Panc1 (cell line): Measurements from ENCODE around the gene TMA7B. TPM values are rescaled to one million over a fixed set of nuclear protein-coding genes. Genes with fewer than 3 reads are reported as not detected.

Experiments used
- ATAC-seq: fragments of 200-7000 bp; cut with Tn5 transposase; 2 replicates; pipeline ENCODE4 v1.9.1; 2020; ENCODE audit warnings: mild to moderate bottlenecking, moderate library complexity
- Bru-seq: library from RNA; stranded (reverse); fragments of 400-500 nt; gene quantifications from one replicate; lab custom pipeline; 2021; lab: Mats Ljungman, UMichigan
- BruChase-seq, 2 experiments: library from RNA; stranded (reverse); fragments of 400-500 nt; gene quantifications; one replicate each; lab custom pipeline; 2021; lab: Mats Ljungman, UMichigan
- BruUV-seq: library from RNA; stranded (reverse); fragments of 400-500 nt; replicated peaks from 2 replicates; lab custom pipeline; 2021; lab: Mats Ljungman, UMichigan
- CTCF ChIA-PET: fragments of 300-600 bp; sonication (Branson Sonifier 250); formaldehyde crosslinking; loops from one replicate; lab custom pipeline; 2022; ENCODE audit warnings: antibody characterized with exemption; lab: Charles Lee
- POLR2A ChIA-PET: fragments of 300-600 bp; sonication (Branson Sonifier 250); formaldehyde crosslinking; loops from one replicate; lab custom pipeline; 2022; ENCODE audit warnings: antibody characterized with exemption; lab: Charles Lee
- DNase-seq: peaks from one replicate; pipeline ENCODE4 v3.0.0-alpha.2; 2010; ENCODE audit warnings: low read depth, low spot score
- H3K27ac ChIP-seq: 2 replicates; pipeline ENCODE4 v1.5.1; 2011; ENCODE audit warnings: mild to moderate bottlenecking, low read length, inconsistent platforms
- H3K27me3 ChIP-seq: fragments of 200-500 bp; sonication (Bioruptor generic); 2 replicates; pipeline ENCODE4 v1.6.0; 2014; ENCODE audit warnings: low read length, inconsistent platforms; ENCODE audit not compliant: control insufficient read depth, insufficient read depth
- H3K36me3 ChIP-seq: fragments of 200-500 bp; sonication (Bioruptor generic); 2 replicates; pipeline ENCODE4 v1.5.1; 2014; ENCODE audit warnings: inconsistent platforms, mild to moderate bottlenecking, low read length, moderate library complexity; ENCODE audit not compliant: control insufficient read depth, insufficient read depth
- H3K4me1 ChIP-seq: 2 replicates; pipeline ENCODE4 v1.5.1; 2011; ENCODE audit warnings: inconsistent platforms, mild to moderate bottlenecking, low read length, moderate library complexity; ENCODE audit not compliant: control insufficient read depth, insufficient read depth
- H3K4me3 ChIP-seq, 2 experiments: 2 replicates each; pipeline ENCODE4 v1.5.1; 2011 to 2012; ENCODE audit warnings: low read depth in 2 of 2, low read length in 2 of 2, mild to moderate bottlenecking in 2 of 2, inconsistent platforms in 1 of 2, moderate library complexity in 1 of 2
- H3K9me3 ChIP-seq: fragments of 200-500 bp; sonication (Bioruptor generic); 2 replicates; pipeline ENCODE4 v1.5.1; 2014; ENCODE audit warnings: low read depth, mild to moderate bottlenecking, inconsistent platforms, low read length, moderate library complexity; ENCODE audit not compliant: control insufficient read depth, insufficient read depth
- POLR2AphosphoS5 ChIP-seq: IDR thresholded peaks from 2 replicates; pipeline ENCODE4 v1.6.1; 2012; ENCODE audit warnings: mild to moderate bottlenecking, low read depth, low read length, moderate library complexity
- SIN3A ChIP-seq: IDR thresholded peaks from 2 replicates; pipeline ENCODE4 v1.6.1; 2012; ENCODE audit warnings: low read depth, mild to moderate bottlenecking, low read length, moderate library complexity, borderline replicate concordance; ENCODE audit not compliant: insufficient read depth
- TCF7L2 ChIP-seq: IDR thresholded peaks from 2 replicates; pipeline ENCODE4 v1.6.1; 2011; ENCODE audit warnings: mild to moderate bottlenecking, low read depth, low read length, inconsistent platforms
- in situ Hi-C: cut with HindIII; loops from 2 replicates; pipeline ENCODE4 v1.10.0; 2016; ENCODE audit warnings: low sequenced_read_pairs, low pct_unique_long_range_greater_than_20kb
- intact Hi-C: fragments of 100-400 bp; cut with micrococcal nuclease; formaldehyde crosslinking; loops from one replicate; pipeline ENCODE4 v1.10.0; 2022; ENCODE audit not compliant: unreplicated experiment
- long read RNA-seq: library from polyadenylated mRNA; unstranded; transcript quantifications from one replicate; pipeline ENCODE4 v2.0.0, GENCODE V29; 2021; ENCODE audit not compliant: unreplicated experiment
- polyA plus RNA-seq: library from polyadenylated mRNA; unstranded; fragments of >200 nt; gene quantifications from one replicate; pipeline ENCODE4 v1.2.1, GENCODE V29; 2012; ENCODE audit warnings: missing spikeins; ENCODE audit not compliant: insufficient read length
- total RNA-seq: library from RNA; stranded (reverse); gene quantifications from one replicate; pipeline ENCODE4 v1.2.1, GENCODE V29; 2021; ENCODE audit not compliant: unreplicated experiment
- TF ChIP-seq, protein P1 (sequence below), 2 experiments: IDR thresholded peaks; 2 replicates each; pipeline ENCODE4 v1.6.1; 2011 to 2012; ENCODE audit warnings: low read depth in 2 of 2, control low read depth in 1 of 2, low read length in 1 of 2, mild to moderate bottlenecking in 1 of 2, moderate library complexity in 1 of 2; ENCODE audit not compliant: insufficient read depth in 1 of 2
- TF ChIP-seq, protein P2 (sequence below): fragments of 450-650 bp; IDR thresholded peaks from 2 replicates; pipeline ENCODE4 v1.5.1; 2017; ENCODE audit warnings: mild to moderate bottlenecking

The TMA7B gene
- not detected for total RNA-seq
- polyA plus RNA-seq: 0.18 TPM
- Bru-seq, nascent RNA: not detected
- not detected for BruChase-seq, experiment 1, labeled RNA remaining after a 2-hour chase
- BruChase-seq, experiment 2, labeled RNA remaining after a 6-hour chase: percentile 23 among the genes with signal in this experiment
- long read RNA-seq: 0 reads

DNA sequence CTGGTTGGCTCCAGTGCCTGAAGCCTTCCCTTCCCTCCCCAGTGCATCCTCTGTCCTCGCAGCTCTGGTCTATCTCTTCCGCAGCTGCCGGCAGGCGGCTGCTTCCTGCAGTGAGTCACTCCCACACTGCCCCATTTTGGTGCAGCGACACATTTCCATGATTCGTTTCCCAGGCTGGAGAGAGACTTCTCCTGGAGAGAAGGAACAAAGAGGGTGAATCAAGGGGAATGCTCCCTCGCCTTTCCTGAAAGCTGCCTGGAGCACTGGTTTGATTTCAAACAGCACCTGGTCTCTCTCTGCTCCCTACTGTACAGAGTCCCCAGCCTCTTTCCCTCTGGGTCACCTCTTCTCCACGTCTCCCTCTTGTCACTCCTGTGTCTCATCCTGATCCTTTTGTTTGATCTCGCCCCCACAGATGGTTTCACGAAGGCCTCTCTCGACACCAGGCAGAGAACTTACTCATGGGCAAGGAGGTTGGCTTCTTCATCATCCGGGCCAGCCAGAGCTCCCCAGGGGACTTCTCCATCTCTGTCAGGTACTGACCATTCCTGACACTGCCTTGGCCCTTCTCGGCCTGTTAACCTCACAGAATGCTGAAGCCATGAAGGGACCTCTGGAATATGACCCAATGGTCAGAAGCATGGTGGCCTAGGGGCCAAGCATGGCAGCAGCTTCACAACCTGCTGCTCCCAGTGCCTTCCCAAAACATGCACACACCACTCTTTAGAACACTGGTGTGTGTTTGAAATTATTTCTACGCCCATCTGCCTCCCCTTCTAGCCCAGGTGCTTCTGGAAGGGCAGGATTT, at the start of gene TMA7B:
TMA7B (plus strand) TSS at position 758 of the 808 bp plus-strand sequence. CDS start 3,978 bp downstream, outside the sequence.
- TF ChIP-seq POLR2AphosphoS5 (no peak), TCF7L2 (no peak), SIN3A (no peak)
- TF ChIP-seq, protein P1, sequence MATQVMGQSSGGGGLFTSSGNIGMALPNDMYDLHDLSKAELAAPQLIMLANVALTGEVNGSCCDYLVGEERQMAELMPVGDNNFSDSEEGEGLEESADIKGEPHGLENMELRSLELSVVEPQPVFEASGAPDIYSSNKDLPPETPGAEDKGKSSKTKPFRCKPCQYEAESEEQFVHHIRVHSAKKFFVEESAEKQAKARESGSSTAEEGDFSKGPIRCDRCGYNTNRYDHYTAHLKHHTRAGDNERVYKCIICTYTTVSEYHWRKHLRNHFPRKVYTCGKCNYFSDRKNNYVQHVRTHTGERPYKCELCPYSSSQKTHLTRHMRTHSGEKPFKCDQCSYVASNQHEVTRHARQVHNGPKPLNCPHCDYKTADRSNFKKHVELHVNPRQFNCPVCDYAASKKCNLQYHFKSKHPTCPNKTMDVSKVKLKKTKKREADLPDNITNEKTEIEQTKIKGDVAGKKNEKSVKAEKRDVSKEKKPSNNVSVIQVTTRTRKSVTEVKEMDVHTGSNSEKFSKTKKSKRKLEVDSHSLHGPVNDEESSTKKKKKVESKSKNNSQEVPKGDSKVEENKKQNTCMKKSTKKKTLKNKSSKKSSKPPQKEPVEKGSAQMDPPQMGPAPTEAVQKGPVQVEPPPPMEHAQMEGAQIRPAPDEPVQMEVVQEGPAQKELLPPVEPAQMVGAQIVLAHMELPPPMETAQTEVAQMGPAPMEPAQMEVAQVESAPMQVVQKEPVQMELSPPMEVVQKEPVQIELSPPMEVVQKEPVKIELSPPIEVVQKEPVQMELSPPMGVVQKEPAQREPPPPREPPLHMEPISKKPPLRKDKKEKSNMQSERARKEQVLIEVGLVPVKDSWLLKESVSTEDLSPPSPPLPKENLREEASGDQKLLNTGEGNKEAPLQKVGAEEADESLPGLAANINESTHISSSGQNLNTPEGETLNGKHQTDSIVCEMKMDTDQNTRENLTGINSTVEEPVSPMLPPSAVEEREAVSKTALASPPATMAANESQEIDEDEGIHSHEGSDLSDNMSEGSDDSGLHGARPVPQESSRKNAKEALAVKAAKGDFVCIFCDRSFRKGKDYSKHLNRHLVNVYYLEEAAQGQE (IDR thresholded peaks at IDR 0.05; ENCODE audit: insufficient read depth in 1 of 2, low read depth in 2 of 2, low read length in 1 of 2): no peak
- TF ChIP-seq, protein P2, sequence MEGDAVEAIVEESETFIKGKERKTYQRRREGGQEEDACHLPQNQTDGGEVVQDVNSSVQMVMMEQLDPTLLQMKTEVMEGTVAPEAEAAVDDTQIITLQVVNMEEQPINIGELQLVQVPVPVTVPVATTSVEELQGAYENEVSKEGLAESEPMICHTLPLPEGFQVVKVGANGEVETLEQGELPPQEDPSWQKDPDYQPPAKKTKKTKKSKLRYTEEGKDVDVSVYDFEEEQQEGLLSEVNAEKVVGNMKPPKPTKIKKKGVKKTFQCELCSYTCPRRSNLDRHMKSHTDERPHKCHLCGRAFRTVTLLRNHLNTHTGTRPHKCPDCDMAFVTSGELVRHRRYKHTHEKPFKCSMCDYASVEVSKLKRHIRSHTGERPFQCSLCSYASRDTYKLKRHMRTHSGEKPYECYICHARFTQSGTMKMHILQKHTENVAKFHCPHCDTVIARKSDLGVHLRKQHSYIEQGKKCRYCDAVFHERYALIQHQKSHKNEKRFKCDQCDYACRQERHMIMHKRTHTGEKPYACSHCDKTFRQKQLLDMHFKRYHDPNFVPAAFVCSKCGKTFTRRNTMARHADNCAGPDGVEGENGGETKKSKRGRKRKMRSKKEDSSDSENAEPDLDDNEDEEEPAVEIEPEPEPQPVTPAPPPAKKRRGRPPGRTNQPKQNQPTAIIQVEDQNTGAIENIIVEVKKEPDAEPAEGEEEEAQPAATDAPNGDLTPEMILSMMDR: no peak
- H3K27me3 ChIP-seq: no peaks in the 10 kb centered on the region
- H3K27ac ChIP-seq: no peak within 1 kb of the TSS
- ChIA-PET POLR2A (no interaction called here), CTCF (no interaction called here)
- intact Hi-C loops: no loop called here
- in situ Hi-C loops: no loop called here
- no peaks in the 10 kb centered on the region for H3K36me3 ChIP-seq
- H3K4me1 ChIP-seq: no peaks in the 10 kb centered on the region
- no peaks in the 10 kb centered on the region for H3K9me3 ChIP-seq
- H3K4me3 ChIP-seq: no peak within 1 kb of the TSS
- ATAC-seq (no peak), DNase-seq (no peak)
- no TSS peak for BruUV-seq

DNA sequence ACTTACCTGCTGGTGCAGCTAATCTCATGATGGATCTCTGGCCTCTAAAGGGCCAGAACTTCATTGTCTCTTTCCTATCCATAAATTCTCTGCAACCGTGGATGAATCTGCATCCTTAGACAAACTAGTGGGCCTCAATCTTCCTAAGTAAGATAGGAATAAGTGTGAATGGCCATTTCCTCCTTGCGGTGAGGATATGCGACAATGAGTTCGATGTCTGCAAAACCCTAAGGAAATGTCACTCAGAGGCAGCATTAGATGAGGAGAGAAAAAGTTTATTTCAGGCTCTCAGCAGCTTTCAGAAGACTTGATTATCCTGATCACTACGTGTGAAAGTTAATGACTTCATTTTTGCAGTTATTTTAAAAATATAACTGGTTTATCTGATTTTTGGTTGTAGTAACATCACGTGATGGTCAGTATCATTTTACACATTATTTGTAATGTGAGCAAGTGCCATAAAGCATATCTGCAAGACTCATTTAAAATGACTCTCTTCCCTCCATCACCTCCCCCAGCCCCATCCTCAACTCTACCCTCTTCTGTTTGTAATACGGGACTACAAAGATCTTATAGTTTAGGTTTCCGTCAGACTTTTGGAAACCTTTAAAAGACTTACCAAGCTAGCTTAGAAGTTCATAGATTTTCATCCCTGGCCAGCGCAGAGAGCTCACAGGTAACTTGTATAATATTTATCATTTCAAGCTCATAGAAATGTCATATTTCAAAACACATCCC, 49.2 kb upstream of the TMA7B start:
- no peak for ATAC-seq
- ChIA-PET CTCF (no interaction called here), POLR2A (no interaction called here)
- Histone ChIP-seq H3K36me3 (no peaks in the 10 kb centered on the region), H3K27me3 (peaks cover 3% of the 10 kb centered on the region; the same call in 1 of the 2 replicates), H3K27ac (no peak overlapping the region), H3K4me1 (no peaks in the 10 kb centered on the region), H3K9me3 (no peaks in the 10 kb centered on the region), H3K4me3 (no peak overlapping the region)
- intact Hi-C loops (no loop called here), in situ Hi-C loops (no loop called here)
- no TSS peak for BruUV-seq
- TF ChIP-seq SIN3A: no peak
- DNase-seq: no peak
